NCI-H69 (cell line): ENCODE measurements around the gene LGR5.
A peak's percentile ranks its signal among the peaks of the same experiment; 100 is the strongest.

Source experiments
- DNase-seq: peaks from one replicate; lab custom pipeline; 2025; lab: John Stamatoyannopoulos, UW

The LGR5 gene

GRCh38 chr12:71439613-71440344, at the start of gene LGR5:
Gene LGR5, plus strand, starts transcription at chr12:71439798. Its CDS starts 283 bp downstream, at chr12:71440081.
- peak; percentile 91 for DNase-seq

- peak; percentile 70 for DNase-seq
These were observed 47.0 kb upstream of the LGR5 start for GRCh38 chr12:71392521-71393145.

GRCh38 chr12:71393625-71394024, 46.0 kb upstream of the LGR5 start:
- DNase-seq: no peak

GRCh38 chr12:71397433-71397954, 42.1 kb upstream of the LGR5 start:
- no peak for DNase-seq

- no peak for DNase-seq
These were observed 40.4 kb upstream of the LGR5 start for GRCh38 chr12:71399197-71399596.

DNA sequence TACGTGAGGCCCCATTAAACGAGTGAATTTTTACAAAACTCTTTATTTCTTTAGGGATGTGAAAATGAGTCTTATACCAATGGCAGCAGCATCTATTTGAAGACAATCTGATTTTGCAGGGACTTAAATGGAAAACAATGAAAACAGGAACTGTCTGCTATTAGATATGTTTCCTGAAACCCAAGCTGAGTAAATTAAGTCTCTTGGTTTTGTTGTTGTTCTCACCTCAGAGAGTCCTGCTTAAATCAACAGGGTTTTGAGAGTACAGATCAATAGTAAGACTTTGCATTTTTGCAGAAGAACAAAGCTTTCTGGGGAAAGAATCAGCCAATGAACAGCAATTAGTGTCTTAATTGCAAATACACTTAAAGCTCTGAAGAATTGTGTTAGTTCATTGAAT, 39.1 kb upstream of the LGR5 start:
- DNase-seq: no peak

DNA sequence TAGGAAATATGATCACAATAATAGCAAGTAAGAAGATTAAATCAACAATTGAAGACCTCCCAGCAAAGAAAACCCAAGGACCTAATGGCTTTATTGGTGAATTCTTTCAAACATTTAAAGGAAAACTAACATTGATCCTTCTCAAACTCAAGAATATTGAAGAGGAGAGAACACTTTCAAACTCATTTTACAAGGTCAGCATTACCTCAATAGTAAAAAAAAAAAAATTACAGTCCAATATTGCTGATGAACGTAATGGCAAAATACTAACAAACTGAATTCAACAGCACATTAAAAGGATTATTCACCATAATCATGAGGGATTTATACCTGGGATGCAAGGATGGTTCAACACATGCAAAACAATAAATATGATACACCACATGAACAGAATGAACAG, 33.7 kb upstream of the LGR5 start:
- no peak for DNase-seq

DNA sequence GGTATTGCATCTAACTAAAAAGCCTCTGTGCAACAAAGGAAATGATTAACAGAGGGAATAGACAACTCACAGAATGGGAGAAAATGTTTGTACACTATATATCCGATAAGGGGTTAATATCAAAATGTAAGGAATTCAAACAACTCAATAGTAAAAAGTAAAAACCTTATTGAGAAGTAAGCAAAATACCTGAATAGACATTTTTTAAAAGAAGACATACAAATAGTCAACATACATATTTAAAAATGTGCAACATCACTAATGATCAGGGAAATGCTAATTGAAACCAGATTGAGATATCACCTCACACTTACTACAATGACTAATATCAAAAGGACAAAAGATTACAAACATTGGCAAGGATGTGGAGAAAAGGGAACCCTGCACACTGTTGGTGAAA, 31.9 kb upstream of the LGR5 start:
- no peak for DNase-seq

GRCh38 chr12:71410844-71411243, 28.8 kb upstream of the LGR5 start:
- no peak for DNase-seq

DNA sequence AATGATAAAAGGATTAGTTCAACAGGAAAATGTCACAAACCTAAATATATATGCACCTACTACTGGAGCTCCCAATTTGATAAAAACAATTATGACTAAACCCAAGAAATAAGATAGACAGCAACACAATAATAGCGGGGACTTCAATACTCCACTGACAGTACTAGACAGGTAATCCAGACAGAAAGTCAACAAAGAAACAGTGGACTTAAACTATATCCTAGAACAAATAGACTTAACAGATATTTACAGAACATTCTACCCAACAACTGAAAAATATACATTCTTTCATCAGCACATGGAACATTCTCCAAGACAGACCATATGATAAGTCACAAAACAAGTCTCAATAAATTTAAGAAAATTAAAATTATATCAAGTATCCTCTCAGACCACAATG, 28.0 kb upstream of the LGR5 start:
- no peak for DNase-seq

GRCh38 chr12:71415336-71416231, 24.0 kb upstream of the LGR5 start:
- peak; percentile 69 for DNase-seq

- DNase-seq: no peak
These were observed 22.4 kb upstream of the LGR5 start for GRCh38 chr12:71417181-71417580.

DNA sequence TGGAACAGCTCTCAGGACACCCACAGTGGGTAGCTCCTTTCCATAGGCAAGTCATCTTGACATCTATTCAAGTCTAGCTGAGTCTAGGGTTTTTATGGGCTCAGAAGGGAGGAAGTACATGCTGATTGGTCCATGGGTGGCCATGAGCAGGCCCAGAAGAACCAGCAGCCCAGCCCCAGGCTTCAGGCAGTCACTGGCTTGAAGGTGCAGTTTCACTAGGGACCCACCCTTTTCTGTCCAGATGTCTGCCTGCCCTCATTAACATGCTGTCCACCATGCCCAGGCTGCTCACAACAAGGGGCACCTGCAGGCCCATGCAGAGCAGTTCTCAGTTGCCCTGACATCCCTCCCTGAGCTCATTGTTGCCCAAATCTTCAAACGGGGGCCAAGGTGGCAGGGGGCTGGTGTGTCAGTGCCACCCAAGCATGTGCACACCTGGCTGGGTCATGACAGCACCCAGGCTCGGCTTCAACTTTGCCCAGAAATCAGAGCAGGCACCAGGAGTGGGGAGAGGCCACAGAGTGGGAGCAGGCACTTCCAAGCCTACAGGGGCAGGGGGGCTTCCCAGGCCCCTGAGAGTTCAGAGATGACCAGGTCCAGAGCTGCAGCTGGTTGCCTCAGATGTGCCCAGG, 18.7 kb upstream of the LGR5 start:
- no peak for DNase-seq

DNA sequence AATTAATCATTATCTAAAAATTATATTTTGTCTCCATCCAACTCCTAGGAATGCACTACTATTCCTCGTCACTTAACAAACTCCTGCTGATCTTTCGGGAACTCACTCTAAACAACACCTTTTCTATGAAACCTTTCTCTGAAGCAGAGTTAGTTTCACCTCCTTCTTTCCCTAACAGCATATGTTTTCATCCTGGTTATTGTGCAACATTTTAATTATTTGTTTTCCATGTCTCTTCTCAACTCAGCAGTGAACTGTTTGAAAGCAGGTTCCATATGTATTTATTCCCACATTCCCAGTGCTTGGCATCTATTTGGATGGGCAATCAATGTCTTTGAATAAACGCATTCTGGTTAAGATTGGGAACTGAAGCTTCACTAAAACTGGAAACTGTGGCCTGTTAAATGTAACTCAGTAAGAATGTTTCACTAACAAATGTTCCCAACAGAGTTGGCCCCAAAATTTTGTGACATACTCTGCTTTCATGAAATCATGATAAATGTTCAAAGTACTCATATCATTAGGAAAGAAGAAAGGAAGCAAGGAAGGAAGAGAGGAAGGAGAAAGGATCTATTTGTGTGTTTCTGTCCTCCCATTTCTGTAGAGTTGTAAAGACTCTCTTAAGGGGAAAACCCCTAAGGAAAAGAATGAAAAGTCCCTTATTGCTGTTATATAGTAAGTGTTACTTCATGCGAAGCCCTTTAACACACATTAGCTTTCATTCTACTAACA, 13.9 kb upstream of the LGR5 start:
- no peak for DNase-seq

DNA sequence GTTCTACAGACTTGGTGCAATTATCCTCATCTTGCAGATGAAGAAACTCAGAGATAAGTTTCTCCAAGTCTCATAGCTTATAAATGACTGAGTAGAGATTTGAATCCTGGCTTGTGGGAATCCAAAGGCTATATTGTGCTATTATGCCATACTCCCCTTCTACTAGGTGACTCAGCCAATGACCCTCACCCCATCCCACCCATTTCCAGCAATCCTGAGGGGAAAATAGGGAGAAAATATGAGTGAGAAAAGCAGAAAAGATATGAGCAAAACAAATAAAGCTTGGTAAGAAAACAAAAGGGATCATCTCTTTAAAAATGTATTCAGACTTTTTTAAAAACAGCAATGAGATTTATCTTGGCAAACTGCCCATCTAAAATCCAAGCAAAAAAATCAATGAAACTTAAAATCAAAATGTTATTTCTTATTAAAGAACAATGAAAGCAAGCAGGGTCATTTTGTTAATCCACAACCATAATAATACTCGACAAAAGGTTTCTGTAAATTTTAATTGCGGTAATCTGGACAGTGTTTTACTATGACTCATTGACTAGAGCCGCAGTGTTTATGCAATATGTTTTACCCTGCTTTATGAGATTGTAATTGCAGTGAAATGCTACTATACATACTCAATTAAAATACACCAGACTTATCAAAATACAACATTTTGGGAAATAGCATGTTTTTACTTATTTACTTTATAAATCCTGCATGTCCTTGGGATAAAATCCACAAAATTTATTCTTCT, 13.1 kb upstream of the LGR5 start:
- no peak for DNase-seq

DNA sequence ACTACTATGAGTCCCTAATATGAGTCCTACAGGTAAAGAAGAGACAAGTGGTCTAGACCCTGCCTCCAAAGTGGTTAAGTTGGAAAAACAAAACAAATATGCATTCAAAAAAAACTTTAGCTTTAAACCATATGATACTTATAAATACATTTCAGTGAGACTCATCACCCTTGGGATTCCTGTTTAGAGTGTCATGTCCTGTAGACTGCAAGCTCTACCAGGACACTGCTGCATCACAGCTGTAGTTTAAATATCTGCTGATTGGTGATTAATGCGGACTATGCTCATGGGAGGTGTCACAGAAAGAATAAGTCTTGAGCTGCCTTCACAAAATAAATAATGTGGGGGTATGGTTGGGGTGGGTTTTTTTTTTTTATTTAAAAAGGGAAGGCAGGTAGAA, 8.8 kb upstream of the LGR5 start:
- no peak for DNase-seq

DNA sequence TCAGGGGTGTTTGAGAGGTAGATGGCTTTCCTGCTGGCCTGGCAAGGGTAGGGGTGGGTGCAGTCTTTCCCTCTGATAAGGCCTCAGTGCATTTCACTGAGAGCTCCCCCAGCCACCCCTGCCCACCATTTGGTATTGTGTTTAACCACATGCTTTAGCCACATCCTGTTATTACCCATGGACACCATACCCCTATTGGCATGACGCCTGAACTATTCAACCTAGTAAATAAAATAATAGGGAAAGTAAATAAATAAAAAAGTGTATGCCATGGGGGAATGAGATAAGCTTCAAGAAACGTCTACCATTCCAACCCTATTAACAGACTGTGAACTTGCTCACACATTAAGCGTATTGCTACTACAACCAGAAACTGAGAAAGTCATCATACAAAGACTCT, 7.6 kb upstream of the LGR5 start:
- DNase-seq: peak; percentile 21

DNA sequence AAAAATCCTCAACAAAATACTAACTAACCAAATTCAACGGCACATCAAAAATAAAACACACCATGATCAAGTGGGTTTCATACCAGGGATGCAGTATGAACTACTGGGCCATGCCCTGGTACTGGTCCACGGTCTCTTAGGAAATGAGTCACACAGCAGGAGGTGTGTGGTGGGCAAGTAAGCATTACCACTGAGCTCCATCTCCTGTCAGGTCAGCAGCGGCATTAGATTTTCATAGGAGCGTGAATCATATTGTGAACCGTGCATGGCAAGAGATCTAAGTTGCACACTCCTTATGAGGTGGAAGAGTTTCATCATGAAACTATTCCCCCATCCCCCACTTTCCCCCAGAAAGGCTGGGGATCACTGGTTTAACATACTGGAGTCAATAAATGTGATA, 6.7 kb upstream of the LGR5 start:
- no peak for DNase-seq

DNA sequence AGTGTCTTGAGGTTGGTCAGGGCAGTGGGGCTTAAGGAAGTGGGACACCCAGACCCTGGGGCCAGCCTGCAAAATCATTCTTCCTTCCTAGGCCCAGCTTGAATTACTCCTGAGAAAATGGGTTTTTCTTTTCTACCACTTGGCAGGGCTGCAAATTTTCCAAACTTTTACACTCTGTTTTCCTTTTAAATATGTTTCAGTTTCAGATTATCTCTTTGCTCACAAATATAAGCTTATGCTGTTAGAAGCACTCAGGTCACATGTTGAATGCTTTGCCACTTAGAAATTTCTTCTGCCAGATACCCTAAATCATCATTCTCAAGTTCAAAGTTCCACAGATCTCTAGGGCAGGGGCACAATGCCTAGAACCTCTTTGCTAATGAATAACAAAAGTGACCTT, 2.9 kb upstream of the LGR5 start:
- no peak for DNase-seq

- peak; percentile 64 for DNase-seq
These were observed 782 bp upstream of the LGR5 start for GRCh38 chr12:71438670-71439361.
